Measurements from ENCODE around the gene SPATA32. TPM values are rescaled to one million over a fixed set of nuclear protein-coding genes. Genes with fewer than 3 reads are reported as not detected.

The SPATA32 gene
- total and polyA plus RNA-seq, 2 experiments from 2014 or later, result not detected

DNA sequence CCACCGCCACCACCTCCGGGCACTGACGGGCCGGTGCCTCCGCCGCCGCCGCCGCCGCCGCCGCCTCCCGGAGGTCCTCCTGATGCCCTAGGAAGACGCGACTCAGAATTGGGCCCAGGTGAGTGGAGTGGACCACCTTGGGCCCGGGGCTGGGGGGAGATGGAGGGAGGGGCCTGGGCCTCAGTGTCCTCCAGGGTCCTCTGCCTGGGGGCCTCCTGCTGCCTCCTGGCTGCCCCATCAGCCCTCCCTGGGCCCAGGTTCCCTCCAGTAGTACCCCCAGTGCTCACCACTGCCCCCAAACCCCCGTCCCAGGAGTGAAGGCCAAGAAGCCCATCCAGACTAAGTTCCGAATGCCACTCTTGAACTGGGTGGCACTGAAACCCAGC is 19.9 kb downstream of the SPATA32 start:
- H3K4me1 ChIP-seq (ENCODE audit: insufficient read depth), result peaks cover 16% of the 10 kb centered on the region; the same call in 1 of the 2 replicates
- H3K27ac ChIP-seq (ENCODE audit: low read depth), result no peak overlapping the region
- no peaks in the 10 kb centered on the region for H3K79me2 ChIP-seq (replicated peaks; ENCODE audit: insufficient read depth)
- TF ChIP-seq EZH2phosphoT487 (IDR thresholded peaks at IDR 0.05; ENCODE audit: unreplicated experiment) (no peak), POLR2AphosphoS5 (IDR thresholded peaks at IDR 0.05; ENCODE audit: low read depth) (no peak), CTCF (conservative IDR thresholded peaks at IDR 0.05; ENCODE audit: low read depth in 2 of 2) (no peak), ZNF331 (CRISPR knock-in tag; IDR thresholded peaks at IDR 0.05; ENCODE audit: low read depth) (no peak)
- TF ChIP-seq, protein P1, sequence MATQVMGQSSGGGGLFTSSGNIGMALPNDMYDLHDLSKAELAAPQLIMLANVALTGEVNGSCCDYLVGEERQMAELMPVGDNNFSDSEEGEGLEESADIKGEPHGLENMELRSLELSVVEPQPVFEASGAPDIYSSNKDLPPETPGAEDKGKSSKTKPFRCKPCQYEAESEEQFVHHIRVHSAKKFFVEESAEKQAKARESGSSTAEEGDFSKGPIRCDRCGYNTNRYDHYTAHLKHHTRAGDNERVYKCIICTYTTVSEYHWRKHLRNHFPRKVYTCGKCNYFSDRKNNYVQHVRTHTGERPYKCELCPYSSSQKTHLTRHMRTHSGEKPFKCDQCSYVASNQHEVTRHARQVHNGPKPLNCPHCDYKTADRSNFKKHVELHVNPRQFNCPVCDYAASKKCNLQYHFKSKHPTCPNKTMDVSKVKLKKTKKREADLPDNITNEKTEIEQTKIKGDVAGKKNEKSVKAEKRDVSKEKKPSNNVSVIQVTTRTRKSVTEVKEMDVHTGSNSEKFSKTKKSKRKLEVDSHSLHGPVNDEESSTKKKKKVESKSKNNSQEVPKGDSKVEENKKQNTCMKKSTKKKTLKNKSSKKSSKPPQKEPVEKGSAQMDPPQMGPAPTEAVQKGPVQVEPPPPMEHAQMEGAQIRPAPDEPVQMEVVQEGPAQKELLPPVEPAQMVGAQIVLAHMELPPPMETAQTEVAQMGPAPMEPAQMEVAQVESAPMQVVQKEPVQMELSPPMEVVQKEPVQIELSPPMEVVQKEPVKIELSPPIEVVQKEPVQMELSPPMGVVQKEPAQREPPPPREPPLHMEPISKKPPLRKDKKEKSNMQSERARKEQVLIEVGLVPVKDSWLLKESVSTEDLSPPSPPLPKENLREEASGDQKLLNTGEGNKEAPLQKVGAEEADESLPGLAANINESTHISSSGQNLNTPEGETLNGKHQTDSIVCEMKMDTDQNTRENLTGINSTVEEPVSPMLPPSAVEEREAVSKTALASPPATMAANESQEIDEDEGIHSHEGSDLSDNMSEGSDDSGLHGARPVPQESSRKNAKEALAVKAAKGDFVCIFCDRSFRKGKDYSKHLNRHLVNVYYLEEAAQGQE (IDR thresholded peaks at IDR 0.05; ENCODE audit: unreplicated experiment), result no peak
- H3K9me2 ChIP-seq (ENCODE audit: insufficient read depth), result no peaks in the 10 kb centered on the region
- no peaks in the 10 kb centered on the region for H4K20me1 ChIP-seq (replicated peaks; ENCODE audit: insufficient read depth)
- H3K27me3 Mint-ChIP-seq (ENCODE audit: insufficient read depth, low read depth, poor library complexity), result peaks cover 49% of the 10 kb centered on the region
- peaks cover 22% of the 10 kb centered on the region; the same call in 1 of the 2 replicates for H3F3A ChIP-seq (replicated peaks; ENCODE audit: low read depth)
- no peaks in the 10 kb centered on the region; the same call in 2 of the 3 replicates for H3K36me3 Mint-ChIP-seq (ENCODE audit: low read depth)
- no peaks in the 10 kb centered on the region; the same call in 2 of the 3 replicates for H3K9me3 Mint-ChIP-seq
- H3K4me3 ChIP-seq, result peak overlapping the region; percentile 90
- DNase-seq (ENCODE audit: low spot score) (no peak), ATAC-seq (no peak; the same call in 2 of the 3 replicates)
- H3K4me3 Mint-ChIP-seq, result peak overlapping the region; percentile 67
- no peak overlapping the region for H2AFZ ChIP-seq
- no peak overlapping the region for H3K27ac Mint-ChIP-seq
- peaks cover 23% of the 10 kb centered on the region for H3K4me1 Mint-ChIP-seq
- peaks cover 40% of the 10 kb centered on the region for H3K27me3 ChIP-seq (ENCODE audit: insufficient read depth)
- H3K4me2 ChIP-seq, result peak overlapping the region; percentile 99; the same call in 1 of the 2 replicates
- H3K36me3 ChIP-seq (ENCODE audit: insufficient read depth), result no peaks in the 10 kb centered on the region

DNA sequence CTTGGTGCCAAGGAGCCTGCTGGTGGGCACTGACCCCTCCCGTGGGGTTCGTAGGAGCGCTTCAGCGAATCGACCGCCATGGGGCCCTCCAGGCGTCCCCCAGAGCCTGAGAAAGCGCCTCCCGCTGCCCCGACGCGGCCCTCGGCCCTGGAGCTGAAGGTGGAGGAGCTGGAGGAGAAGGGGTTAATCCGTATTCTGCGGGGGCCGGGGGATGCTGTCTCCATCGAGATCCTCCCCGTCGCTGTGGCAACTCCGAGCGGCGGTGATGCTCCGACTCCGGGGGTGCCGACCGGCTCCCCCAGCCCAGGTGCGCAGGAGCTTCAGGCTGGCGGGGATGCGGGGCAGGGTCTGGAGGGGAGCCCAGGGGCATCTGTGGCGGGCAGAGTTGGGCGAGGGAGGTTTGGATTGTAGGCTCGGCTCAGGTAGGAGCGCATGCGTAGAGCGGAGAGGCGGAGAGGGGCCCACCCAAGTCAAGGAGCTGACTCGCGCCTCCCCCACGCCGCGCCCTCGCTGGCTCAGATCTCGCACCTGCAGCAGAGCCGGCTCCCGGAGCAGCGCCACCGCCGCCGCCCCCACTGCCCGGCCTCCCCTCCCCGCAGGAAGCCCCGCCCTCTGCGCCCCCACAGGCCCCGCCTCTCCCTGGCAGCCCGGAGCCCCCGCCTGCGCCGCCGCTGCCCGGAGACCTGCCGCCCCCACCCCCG is 20.4 kb downstream of the SPATA32 start:
- H3K36me3 ChIP-seq (ENCODE audit: insufficient read depth), result no peaks in the 10 kb centered on the region
- peaks cover 43% of the 10 kb centered on the region for H3K27me3 ChIP-seq (ENCODE audit: insufficient read depth)
- H3K27ac ChIP-seq (ENCODE audit: low read depth), result no peak overlapping the region
- DNase-seq (ENCODE audit: low spot score), result peak; percentile 64
- H3K4me2 ChIP-seq, result peak overlapping the region; percentile 99
- peak overlapping the region; percentile 76 for H3K4me3 Mint-ChIP-seq
- H3K27ac Mint-ChIP-seq, result no peak overlapping the region
- H3K36me3 Mint-ChIP-seq (ENCODE audit: low read depth), result no peaks in the 10 kb centered on the region; the same call in 2 of the 3 replicates
- TF ChIP-seq POLR2AphosphoS5 (IDR thresholded peaks at IDR 0.05; ENCODE audit: low read depth), result peak; percentile 47; the same call in 1 of the 2 replicates
- TF ChIP-seq EZH2 (IDR thresholded peaks at IDR 0.05; ENCODE audit: low read depth, unreplicated experiment), result no peak
- H3K4me1 Mint-ChIP-seq, result peaks cover 19% of the 10 kb centered on the region
- peak overlapping the region; percentile 89 for H2AFZ ChIP-seq
- no peaks in the 10 kb centered on the region for H3K79me2 ChIP-seq (replicated peaks; ENCODE audit: insufficient read depth)
- peaks cover 15% of the 10 kb centered on the region for H3K4me1 ChIP-seq (ENCODE audit: insufficient read depth)
- ATAC-seq, result peak; percentile 62
- H3K4me3 ChIP-seq, result peak overlapping the region; percentile 90
- no peaks in the 10 kb centered on the region for H3K9me2 ChIP-seq (ENCODE audit: insufficient read depth)
- peaks cover 19% of the 10 kb centered on the region; the same call in 1 of the 2 replicates for H3F3A ChIP-seq (replicated peaks; ENCODE audit: low read depth)
- H3K27me3 Mint-ChIP-seq (ENCODE audit: insufficient read depth, low read depth, poor library complexity), result peaks cover 48% of the 10 kb centered on the region
- H4K20me1 ChIP-seq (replicated peaks; ENCODE audit: insufficient read depth), result no peaks in the 10 kb centered on the region
- no peaks in the 10 kb centered on the region; the same call in 2 of the 3 replicates for H3K9me3 Mint-ChIP-seq
